Erythroblast (primary cell): ENCODE data around the gene LHX6.

Source experiments
- DNase-seq, 2 experiments: peaks; one replicate each; lab custom pipeline; 2025; lab: John Stamatoyannopoulos, UW
- GATA1 ChIP-seq: IDR thresholded peaks from 2 replicates; pipeline ENCODE4 v1.6.1; 2011; ENCODE audit warnings: low read depth, mild to moderate bottlenecking, control low read depth, low read length, moderate library complexity
- POLR2A ChIP-seq: IDR thresholded peaks from 2 replicates; pipeline ENCODE4 v1.6.1; 2011; ENCODE audit warnings: mild to moderate bottlenecking, low read length

The LHX6 gene

GRCh38 chr9:122228568-122229484, at the start of gene LHX6:
Gene LHX6 (minus strand): TSS chr9:122228957. CDS start chr9:122228740, 217 bp downstream.
- DNase-seq = no peak
- no peak for TF ChIP-seq GATA1
- TF ChIP-seq POLR2A = no peak

DNA sequence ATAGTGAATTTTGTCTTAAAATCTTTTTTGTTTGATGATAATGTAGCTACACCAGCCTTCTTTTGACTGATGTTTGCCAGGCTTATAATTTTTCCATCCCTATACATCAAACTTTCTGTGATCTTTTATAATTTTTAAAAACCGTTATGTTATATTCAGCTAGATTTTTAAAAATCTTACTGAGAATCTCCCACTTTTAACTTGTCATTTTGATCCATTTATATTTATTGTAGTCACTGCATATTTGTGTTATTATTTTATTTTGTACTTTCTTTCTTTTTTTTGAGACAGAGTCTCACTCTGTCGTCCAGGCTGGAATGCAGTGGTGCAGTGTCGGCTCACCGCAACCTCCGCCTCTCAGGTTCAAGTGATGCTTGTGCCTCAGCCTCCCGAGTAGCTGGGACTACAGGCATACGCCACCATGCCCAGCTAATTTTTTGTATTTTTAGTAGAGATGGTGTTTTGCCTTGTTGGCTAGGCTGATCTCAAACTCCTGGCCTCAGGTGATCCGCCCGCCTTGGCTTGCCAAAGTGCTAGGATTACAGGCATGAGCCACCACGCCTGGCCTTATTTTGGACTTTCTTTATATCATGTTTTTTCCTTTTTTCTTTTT, 48.6 kb upstream of the LHX6 start:
- no peak for TF ChIP-seq GATA1
- TF ChIP-seq POLR2A = no peak
- DNase-seq = no peak

DNA sequence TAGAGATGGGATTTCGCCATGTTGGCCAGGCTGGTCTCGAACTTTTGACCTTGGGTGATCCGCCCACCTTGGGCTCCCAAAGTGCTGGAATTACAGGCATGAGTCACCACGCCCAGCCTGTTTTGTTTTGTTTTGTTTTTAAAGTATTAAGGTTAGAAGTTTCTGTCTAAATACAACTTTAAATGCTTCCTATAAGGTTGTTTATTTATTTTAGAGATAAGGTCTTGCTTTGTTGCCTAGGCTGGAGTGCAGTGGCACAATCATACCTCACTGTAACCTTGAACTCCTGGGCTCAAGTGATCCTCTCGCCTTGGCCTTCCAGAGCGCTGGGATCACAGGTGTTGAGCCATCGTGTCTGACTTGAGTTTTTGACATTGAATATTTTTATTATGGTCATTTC, 47.3 kb upstream of the LHX6 start:
- TF ChIP-seq POLR2A (no peak), GATA1 (no peak)

GRCh38 chr9:122274055-122274454, 45.3 kb upstream of the LHX6 start:
- no peak for DNase-seq
- TF ChIP-seq GATA1 (no peak), POLR2A (no peak)

More for the DNA sequence above, 47.3 kb upstream of the LHX6 start:
- no peak for DNase-seq

GRCh38 chr9:122268041-122268814, 39.5 kb upstream of the LHX6 start:
- no peak for DNase-seq
- TF ChIP-seq POLR2A (no peak), GATA1 (no peak)

DNA sequence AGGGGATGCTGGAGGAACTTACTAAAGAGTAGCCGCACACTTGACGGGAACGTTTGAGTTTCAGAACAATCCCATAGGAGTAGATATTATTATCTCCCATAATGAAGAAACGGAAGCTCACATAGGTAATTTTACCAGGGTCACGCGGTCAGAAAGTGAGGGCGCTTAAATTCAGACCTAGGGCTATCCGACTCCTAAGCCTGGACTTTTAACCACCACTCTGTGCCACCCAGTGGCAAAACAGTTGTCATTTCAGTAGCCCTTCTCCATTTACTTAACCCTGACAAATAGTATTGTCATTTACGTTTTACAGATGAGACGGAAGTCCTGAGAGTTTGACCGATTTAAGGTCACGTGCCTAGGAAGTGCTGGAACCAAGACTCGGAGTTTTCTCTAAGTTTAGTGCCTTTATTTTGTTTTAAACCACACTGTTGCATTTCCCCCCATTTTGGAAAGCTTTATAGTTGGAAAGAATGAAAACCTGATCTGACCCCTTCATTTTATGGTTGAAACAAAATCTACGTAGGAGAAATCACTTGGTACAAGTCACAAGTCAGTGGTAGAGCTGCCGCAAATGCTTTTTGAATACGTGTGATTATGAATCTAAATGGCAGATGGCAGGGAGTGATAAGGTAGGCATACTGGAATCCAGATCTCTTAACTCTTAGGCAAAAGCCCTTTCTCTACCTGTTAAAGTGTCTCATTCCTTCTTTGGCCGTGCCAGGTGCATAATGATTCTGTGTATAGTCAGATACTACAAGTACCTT, 36.6 kb upstream of the LHX6 start:
- TF ChIP-seq POLR2A = peak; percentile 12
- TF ChIP-seq GATA1 = no peak
- peak in 1 of 2 experiments; percentile 70 for DNase-seq

- peak; percentile 95 to 97 for DNase-seq
- peak; percentile 96 for TF ChIP-seq POLR2A
- TF ChIP-seq GATA1 = no peak
These were observed 35.8 kb upstream of the LHX6 start, which contains the start of the genes MRRF and RBM18 for GRCh38 chr9:122264360-122265148. Gene MRRF (plus strand): TSS chr9:122264882. CDS start chr9:122270892, 6,010 bp downstream. Gene RBM18 (minus strand): TSS chr9:122264840. CDS start chr9:122261492, 3,348 bp downstream.

GRCh38 chr9:122263699-122264349, 35.1 kb upstream of the LHX6 start:
- TF ChIP-seq POLR2A = no peak
- no peak for TF ChIP-seq GATA1
- peak; percentile 64 to 82 for DNase-seq

DNA sequence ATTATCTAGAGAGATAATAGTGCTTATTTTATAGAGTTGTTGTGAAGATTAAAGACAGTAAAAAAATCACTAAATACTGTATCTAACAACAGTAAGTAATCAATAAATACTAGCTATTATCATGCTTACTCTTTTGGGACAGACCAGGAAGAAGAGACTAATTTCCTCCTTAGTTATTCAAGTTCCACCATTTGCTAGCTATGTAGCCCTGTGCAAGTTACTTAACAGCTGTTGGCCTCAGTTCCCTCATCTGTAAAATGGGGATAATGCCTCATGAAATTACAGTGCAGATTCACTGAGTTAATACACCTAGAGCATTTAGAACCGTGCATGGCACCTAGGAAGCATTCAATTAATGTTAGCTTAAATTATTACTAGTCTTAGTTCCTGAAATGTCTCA, 33.3 kb upstream of the LHX6 start:
- TF ChIP-seq GATA1 = no peak
- no peak for TF ChIP-seq POLR2A
- DNase-seq = no peak

DNA sequence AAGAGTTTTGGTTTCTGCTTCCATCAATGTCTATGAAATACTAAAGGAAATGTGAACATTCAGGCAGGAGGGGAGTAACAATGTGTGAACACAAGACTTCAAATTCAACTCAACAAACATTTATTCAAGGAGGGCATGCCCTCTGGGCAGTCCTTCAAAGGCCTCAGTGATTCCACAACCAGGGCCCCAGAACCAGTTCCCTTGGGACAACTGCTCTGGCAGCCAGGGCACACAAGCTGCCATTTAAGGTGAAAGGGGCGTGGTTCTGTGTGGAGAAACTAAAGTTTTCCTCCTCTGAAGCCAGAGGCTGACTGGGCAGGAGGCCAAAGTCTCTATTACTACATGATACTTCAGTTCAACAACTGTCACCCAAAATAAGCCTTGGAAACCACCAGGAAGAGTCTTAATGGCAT, 32.7 kb upstream of the LHX6 start:
- DNase-seq = peak; percentile 11 to 41
- TF ChIP-seq POLR2A (no peak), GATA1 (no peak)

DNA sequence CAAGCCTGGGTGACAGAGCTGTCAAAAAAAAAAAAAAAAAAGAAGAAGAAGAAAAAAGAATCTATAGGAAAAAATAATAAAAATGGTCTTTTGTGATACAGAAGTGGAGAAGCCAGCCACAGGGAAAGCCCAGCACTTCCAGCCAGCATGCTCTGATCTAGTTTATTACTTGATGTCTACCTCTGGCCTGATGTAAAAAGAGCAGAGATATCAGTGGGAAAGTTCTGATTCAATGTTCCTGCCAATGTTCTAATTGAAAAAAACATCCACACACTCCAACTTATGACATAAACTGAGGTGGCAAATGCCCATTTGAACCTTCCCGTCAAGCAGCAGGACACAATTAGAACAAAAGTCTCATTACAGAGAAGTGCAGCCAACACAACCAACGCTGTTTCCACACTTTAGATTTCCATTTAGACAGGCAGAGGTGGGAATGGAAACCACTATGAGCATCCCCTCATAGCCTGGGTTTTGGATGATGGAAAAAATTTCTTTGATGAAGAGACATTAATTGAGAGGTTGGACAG, 30.2 kb upstream of the LHX6 start:
- no peak for TF ChIP-seq POLR2A
- TF ChIP-seq GATA1 = no peak
- no peak for DNase-seq

DNA sequence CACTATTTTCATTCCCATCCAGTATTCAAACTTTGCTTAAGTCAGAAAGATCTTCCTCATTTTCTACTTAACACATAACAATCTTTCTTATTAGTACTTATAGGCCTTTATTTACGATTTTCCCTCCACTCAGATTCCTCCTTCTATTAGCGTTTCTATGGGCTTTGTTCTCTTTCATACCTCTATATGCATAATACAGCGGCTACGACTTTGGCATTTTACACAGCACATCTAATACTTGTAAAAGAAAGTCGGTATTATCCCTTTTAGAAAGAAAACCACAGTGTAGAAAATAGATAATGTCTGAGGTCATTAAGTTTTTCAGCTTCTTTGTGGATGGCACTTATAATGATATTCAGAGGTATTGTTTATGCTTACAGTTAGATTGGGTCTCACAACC, 27.4 kb upstream of the LHX6 start:
- no peak for DNase-seq
- TF ChIP-seq POLR2A (no peak), GATA1 (no peak)

DNA sequence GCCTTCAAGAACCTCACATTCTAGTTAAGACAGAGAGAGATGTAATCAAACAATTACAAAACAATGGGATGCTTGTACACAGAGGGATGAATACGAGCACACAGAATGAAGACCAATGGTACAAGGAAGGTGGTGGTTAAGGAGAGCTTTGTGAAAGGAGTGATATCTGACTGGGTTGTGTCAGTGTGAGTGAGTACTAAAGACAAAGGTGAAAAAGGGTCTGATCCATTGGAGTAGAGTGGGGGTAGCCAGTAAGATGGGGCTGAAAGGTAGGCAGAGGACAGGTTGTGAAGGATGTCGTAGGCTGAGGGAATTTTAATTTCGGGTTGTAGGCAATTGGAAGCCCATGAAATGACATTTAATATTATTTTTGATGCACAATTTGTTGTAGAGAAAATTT, 26.0 kb upstream of the LHX6 start:
- TF ChIP-seq GATA1 = no peak
- no peak for DNase-seq
